GM10266 (cell line): Measurements from ENCODE around the gene LTBP4.
A peak's percentile ranks its signal among the peaks of the same experiment; 100 is the strongest.

Source experiments
- DNase-seq: peaks from one replicate; pipeline ENCODE4 v3.0.0; 2012; ENCODE audit errors: extremely low spot score
- TF ChIP-seq, protein P1 (sequence below): IDR thresholded peaks from 2 replicates; pipeline ENCODE4 v1.5.1; 2012; ENCODE audit warnings: mild to moderate bottlenecking, low read depth; ENCODE audit not compliant: control insufficient read depth, insufficient read depth; ENCODE audit errors: missing control alignments

Gene LTBP4

DNA sequence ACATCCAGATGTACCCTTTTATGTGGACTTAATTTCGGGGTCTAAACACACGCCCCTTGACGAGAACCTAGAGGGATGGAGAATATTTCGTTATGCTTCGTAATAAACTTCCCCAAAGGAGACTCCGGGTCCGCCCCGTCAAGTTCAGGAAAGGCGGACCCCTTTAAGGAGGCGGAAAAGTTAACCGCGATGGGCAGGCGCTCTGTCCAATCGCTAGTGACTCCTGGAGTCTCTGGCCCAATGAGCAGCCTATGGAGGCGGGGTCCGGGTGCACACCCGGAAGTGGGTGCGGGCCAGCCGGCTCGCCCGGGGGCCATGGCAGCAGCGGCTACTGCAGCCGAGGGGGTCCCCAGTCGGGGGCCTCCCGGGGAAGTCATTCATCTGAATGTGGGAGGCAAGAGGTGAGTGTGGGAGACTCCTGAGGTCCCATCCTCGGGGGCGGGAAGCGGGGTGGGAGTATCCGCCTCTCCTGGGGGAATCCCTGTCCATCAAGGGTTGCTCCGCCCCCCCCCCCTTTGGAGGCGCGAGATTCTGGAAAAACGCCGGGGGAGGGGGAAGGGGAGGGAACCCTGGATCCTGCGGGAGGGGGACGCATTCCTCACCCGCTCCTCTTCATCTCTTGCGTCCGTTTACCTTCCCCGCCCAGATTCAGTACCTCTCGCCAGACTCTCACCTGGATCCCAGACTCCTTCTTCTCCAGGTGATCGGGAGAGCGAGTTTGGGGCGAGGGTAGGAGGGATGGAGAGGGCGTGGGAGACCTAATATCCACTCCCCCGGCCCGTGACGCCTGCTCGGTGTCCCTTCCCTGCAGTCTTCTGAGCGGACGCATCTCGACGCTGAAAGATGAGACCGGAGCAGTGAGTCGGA is 24.4 kb upstream of the LTBP4 start, which contains the start of gene SHKBP1:
Gene SHKBP1 (plus strand): TSS at position 289 of the 867 bp plus-strand sequence. CDS start 27 bp downstream, at position 316.
- DNase-seq = peak; percentile 99
- TF ChIP-seq, protein P1, sequence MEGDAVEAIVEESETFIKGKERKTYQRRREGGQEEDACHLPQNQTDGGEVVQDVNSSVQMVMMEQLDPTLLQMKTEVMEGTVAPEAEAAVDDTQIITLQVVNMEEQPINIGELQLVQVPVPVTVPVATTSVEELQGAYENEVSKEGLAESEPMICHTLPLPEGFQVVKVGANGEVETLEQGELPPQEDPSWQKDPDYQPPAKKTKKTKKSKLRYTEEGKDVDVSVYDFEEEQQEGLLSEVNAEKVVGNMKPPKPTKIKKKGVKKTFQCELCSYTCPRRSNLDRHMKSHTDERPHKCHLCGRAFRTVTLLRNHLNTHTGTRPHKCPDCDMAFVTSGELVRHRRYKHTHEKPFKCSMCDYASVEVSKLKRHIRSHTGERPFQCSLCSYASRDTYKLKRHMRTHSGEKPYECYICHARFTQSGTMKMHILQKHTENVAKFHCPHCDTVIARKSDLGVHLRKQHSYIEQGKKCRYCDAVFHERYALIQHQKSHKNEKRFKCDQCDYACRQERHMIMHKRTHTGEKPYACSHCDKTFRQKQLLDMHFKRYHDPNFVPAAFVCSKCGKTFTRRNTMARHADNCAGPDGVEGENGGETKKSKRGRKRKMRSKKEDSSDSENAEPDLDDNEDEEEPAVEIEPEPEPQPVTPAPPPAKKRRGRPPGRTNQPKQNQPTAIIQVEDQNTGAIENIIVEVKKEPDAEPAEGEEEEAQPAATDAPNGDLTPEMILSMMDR = no peak

DNA sequence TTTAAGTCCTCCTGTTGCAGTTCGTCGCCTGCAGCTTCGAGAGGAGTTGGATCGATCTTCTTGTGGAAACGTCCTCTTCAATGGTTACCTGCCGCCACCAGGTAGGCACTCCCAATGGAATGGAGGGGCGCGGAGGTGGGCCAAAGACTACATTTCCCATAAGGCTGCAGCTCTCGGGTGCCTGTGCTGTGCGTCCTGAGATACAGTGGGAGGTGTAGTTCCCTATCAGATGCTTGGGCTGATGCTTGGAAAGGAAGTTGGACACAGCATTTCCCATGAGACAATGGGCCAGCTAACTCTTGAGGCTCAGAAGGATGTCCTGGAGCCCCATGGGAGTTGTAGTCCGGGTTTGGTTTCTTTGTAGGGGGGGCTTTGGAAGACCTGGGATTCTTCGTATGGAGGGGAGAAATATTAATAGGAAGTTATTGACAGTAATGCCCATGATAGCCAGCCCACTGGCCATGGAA is 22.7 kb upstream of the LTBP4 start:
- no peak for DNase-seq
- TF ChIP-seq, protein P1 = no peak

DNA sequence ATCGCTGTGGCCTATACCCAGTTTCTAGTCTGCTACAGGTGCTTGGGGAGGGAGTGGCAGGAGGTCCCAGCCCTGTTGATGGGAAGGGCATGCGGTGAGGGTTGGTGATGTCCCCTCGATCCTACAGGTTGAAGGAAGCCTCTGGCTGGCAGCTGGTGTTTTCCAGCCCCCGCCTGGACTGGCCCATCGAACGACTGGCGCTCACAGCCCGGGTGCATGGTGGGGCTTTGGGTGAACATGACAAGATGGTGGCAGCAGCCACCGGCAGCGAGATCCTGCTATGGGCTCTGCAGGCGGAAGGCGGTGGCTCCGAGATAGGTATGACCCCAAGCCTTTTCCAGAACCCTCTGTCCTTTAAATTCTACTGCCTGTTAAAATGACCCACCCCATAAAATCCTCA is 20.6 kb upstream of the LTBP4 start:
- no peak for DNase-seq
- TF ChIP-seq, protein P1 = no peak

DNA sequence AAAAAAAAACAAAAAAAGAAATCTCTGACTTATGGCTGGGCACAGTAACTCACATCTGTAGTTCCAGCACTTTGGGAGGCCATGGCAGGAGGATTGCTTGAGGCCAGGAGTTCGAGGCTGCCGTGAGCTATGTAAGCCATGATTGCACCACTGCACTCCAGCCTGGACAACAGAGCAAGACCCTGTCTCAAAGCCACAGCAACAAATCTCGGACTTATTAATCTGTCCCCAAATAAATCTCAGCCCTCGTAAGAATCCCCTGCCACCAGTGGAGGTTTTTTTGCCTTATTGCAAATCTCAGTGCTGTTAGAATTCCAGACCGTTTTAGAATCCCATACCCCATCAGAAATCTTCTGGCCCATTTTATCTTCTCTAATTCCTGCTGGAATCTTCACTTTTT is 19.6 kb upstream of the LTBP4 start:
- DNase-seq = no peak
- TF ChIP-seq, protein P1 = no peak

DNA sequence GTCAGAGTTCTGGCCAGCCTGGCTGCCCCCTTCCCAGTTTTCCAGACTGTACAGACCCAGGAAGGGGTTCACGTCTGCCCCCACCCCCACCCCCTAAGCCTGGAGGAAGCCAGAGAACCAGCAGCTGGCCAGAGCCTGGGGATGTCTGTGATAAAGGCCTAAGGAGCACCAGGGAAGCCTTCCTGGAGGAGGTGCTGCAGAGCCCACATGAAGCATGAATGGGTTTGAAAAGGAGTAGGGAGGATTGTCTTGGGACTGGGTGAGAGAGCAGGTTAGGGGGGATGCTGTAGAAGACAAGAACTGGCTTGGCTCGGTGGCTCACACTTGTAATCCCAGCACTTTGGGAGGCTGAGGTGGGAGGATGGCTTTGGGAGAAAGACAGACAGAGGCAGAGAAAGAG is 18.7 kb upstream of the LTBP4 start:
- TF ChIP-seq, protein P1 = no peak

DNA sequence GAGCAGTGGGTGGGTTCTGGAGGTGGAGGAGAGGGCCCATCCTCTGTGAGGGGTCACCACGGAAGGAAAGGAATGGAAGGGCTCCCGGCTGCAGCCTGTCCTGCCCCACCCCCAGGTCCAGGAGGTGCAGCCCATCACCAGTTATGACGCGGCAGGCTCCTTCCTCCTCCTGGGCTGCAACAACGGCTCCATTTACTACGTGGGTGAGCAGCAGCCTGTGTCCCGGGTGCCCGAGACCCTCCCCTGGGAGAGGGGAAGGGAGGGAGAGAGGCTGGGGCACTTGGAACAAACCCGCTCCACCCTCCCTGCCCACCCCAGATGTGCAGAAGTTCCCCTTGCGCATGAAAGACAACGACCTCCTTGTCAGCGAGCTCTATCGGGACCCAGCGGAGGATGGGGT is 17.9 kb upstream of the LTBP4 start:
- TF ChIP-seq, protein P1 = no peak

More for the DNA sequence above, 18.7 kb upstream of the LTBP4 start:
- no peak for DNase-seq

DNA sequence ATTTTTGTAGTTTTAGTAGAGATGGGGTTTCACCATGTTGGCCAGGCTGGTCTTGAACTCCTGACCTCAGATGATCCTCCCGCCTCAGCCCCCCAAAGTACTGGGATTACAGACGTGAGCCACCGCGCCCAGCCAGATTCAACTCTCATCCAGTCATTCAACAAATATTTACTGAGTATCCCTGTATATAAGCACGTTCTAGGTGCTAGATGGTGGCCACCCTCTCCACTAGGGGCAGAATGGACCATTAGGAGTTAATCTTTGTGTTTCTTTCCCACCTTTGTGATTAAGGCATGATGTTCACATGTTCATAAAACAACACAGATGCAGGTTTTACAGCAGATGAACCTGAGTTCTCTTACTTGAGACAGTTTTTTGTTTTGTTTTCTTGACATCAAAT is 17.2 kb upstream of the LTBP4 start:
- TF ChIP-seq, protein P1 = peak; percentile 43
- no peak for DNase-seq

More for the DNA sequence above, 17.9 kb upstream of the LTBP4 start:
- DNase-seq = no peak
